WI38 (cell line): ENCODE data around the gene LAPTM5.

ENCODE experiments used
- H3K4me3 ChIP-seq: 2 replicates; pipeline ENCODE4 v1.5.1; 2011; ENCODE audit warnings: low read depth, mild to moderate bottlenecking, control low read depth, low read length
- CTCF ChIP-seq: IDR thresholded peaks from 2 replicates; pipeline ENCODE4 v1.5.1; 2012; ENCODE audit warnings: low read depth, mild to moderate bottlenecking, control low read depth, low read length

Gene LAPTM5

GRCh38 chr1:30747033-30748008 lies 10.3 kb downstream of the LAPTM5 start:
- no peak overlapping the region for H3K4me3 ChIP-seq
- no peak for TF ChIP-seq CTCF

- H3K4me3 ChIP-seq, result no peak overlapping the region
- no peak for TF ChIP-seq CTCF
Measured at GRCh38 chr1:30746212-30747032, 11.2 kb downstream of the LAPTM5 start.

DNA sequence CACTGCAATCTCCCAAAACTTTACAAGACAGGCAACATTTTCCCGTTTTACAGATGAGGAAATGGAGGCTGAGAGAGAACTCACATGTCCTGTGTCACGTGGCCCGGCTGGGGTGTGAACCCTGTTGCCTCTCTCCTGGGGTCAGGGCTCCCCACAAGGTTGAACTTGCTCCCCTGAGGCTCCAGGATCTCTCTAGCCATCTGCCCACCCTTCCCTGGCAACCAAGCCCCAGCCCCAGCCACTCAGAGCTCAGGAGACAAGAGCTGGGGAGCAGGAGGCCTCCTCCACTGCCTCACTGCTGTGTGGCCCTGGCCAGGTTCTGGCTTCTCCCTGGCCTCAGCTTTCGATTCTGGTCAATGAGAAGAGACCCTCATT lies 11.8 kb downstream of the LAPTM5 start:
- TF ChIP-seq CTCF, result no peak

GRCh38 chr1:30745156-30745833 lies 12.3 kb downstream of the LAPTM5 start:
- H3K4me3 ChIP-seq, result no peak overlapping the region
- no peak for TF ChIP-seq CTCF

More for the DNA sequence above, 11.8 kb downstream of the LAPTM5 start:
- no peak overlapping the region for H3K4me3 ChIP-seq

DNA sequence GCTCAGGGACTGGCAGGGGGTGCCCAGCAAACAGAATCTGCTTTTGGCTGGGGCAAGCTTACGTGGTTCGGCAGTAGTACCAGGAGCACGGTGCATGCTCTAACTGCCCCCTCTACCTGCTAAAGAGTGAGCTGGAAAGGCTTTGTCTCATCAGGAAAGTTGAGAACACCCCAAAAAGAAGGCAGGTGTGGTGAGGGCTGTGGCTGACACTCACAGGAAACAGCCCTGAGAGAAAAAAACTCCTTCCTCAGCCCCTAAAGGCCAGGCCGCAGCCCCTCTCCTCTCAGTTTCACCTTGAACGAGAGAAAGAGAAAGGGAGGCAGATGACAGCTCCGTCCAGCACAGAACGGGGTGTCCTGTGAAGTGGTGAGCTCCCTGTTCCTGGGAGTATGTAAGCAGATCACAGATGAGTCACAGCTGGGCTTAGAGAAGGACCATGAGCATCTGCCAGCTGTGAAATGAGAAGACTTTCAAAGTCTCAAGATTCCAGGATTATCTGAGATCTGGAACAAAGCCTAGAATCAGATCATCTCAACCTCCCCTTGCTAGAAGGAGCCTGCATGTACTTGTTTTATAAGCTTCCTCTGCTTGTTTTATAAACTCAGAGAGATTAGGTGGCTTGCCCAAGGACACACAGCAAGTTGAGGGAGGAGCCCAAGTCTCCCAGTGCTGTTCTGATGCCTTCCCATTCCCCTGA lies 13.4 kb downstream of the LAPTM5 start:
- no peak for TF ChIP-seq CTCF
- no peak overlapping the region for H3K4me3 ChIP-seq

GRCh38 chr1:30743584-30744059 lies 14.0 kb downstream of the LAPTM5 start:
- no peak overlapping the region for H3K4me3 ChIP-seq
- no peak for TF ChIP-seq CTCF
